DMS53 treated with DMSO at 0.1 percent for 48 hours (cell line): ENCODE measurements around the gene ZNF189.
A peak's percentile ranks its signal among the peaks of the same experiment; 100 is the strongest.
"Not testable (repeated sequence)": the region's sequence is repeated elsewhere in the genome, so short reads cannot be mapped to it uniquely, and the experiment has no call there.

Experiments used
- DNase-seq: peaks from one replicate; lab custom pipeline; 2025; ENCODE audit not compliant: unreplicated experiment; lab: John Stamatoyannopoulos, UW

The ZNF189 gene

GRCh38 chr9:101376111-101376848, 22.4 kb upstream of the ZNF189 start:
- no peak for DNase-seq

- no peak for DNase-seq
Measured at GRCh38 chr9:101380295-101380694, 18.4 kb upstream of the ZNF189 start.

- DNase-seq: no peak
Measured at GRCh38 chr9:101381118-101381517, 17.5 kb upstream of the ZNF189 start.

DNA sequence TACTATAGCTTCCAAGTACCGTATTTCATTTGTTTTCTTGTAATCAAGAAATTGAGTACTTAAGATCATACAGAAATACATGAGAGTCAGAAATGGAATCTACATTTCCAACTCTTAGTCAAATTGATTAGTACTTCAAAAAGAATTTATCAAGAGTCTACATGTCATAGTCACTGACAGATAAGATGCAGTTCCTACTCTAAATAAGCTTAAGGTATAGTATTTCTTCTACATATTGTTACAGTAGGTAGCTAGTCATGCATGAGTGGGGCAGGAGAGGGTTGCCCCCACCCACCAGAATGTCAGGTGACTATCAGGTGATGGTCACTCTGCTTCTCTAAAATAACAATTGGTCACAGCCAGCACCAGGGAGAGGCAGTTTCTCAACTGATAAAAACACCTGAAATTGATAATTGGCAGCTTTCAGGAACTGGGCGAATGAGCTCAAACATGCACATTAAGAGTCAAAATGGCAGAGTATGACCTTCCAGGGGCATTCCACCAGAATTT, 16.8 kb upstream of the ZNF189 start:
- no peak for DNase-seq

DNA sequence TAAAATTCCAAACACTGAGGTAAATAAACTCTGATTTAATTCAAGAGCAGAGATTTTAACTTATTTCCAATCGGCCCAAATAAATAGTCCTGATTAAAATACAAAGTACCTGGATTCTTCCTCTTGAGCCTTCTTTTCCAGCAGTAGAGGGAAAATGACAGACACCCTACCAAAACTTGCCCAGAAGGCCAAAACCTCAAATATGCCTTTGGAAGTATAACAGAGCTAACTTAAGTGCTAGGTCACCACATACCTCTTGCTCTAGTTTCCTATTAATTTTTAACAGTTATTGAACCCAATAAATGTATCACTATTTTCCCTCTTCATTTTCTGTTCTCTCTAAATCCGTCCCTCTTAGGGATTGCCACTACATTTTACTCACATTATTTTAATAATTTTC, 15.3 kb upstream of the ZNF189 start:
- DNase-seq: no peak

GRCh38 chr9:101384873-101385536, 13.6 kb upstream of the ZNF189 start, which contains the start of gene BAAT:
BAAT (minus strand) TSS chr9:101385006; CDS start chr9:101371404, 13,602 bp downstream.
- DNase-seq: not testable (repeated sequence)

GRCh38 chr9:101387871-101388506, 10.7 kb upstream of the ZNF189 start:
- peak; percentile 61 for DNase-seq

- DNase-seq: peak; percentile 39
Measured at GRCh38 chr9:101388507-101388993, 10.1 kb upstream of the ZNF189 start.

GRCh38 chr9:101393135-101393534, 5.5 kb upstream of the ZNF189 start:
- DNase-seq: no peak

DNA sequence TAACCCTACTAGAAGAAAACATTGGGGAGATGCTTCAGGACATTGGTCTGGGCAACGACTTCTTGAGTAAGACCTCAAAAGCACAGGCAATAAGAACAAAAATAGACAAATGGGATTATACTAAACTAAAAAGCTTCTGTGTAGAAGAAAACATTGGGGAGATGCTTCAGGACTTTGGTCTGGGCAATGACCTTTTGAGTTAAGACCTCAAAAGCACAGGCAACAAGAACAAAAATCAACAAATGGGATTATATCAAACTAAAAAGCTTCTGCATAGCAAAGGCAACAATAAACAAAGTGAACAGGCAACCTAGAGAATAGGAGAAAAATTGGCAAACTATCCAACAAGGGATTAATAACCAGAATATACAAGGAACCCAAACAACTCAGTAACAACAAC, 4.0 kb upstream of the ZNF189 start:
- DNase-seq: no peak

GRCh38 chr9:101397746-101398067, 944 bp upstream of the ZNF189 start:
- no peak for DNase-seq

- DNase-seq: no peak
Measured at GRCh38 chr9:101398930-101399642, 435 bp downstream of the ZNF189 start.

DNA sequence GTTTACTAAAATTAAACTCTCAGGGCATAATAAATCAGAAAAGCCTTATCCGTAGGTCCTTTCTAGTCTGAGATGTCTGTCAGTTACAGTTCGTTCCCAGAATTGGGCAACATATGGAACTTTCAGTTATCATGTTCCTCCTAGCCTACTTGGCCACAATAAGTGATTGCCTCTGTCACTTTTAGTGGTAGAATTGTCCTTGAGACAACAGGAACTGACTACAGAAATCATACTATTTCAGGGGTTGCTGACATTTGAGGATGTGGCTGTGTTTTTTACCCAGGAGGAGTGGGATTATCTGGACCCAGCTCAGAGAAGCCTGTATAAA, 956 bp downstream of the ZNF189 start:
- DNase-seq: no peak

GRCh38 chr9:101400120-101400519, 1.5 kb downstream of the ZNF189 start:
- DNase-seq: no peak

GRCh38 chr9:101403516-101404285, 5.0 kb downstream of the ZNF189 start:
- DNase-seq: no peak

DNA sequence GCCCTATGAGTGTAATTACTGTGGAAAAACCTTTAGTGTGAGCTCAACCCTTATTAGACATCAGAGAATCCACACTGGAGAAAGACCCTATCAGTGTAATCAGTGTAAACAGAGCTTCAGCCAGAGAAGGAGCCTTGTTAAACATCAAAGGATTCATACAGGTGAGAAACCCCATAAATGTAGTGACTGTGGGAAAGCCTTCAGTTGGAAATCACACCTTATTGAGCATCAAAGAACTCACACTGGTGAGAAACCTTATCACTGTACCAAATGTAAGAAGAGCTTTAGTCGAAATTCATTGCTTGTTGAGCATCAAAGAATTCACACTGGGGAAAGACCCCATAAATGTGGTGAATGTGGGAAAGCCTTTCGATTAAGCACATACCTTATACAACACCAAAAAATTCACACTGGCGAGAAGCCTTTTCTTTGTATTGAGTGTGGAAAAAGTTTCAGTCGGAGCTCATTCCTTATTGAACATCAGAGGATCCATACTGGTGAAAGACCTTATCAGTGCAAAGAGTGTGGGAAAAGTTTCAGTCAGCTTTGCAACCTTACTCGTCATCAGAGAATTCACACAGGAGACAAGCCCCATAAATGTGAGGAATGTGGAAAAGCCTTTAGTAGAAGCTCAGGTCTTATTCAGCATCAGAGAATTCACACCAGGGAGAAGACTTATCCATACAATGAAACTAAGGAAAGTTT, 9.9 kb downstream of the ZNF189 start:
- DNase-seq: no peak

DNA sequence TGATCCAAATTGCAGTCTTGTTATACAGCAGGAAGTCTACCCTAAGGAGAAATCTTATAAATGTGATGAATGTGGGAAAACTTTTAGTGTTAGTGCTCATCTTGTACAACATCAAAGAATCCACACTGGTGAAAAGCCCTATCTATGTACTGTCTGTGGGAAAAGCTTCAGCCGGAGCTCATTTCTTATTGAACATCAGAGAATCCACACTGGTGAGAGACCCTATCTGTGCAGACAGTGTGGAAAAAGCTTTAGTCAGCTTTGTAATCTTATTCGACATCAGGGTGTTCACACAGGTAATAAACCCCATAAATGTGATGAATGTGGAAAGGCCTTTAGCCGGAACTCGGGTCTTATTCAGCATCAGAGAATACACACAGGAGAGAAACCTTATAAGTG, 10.4 kb downstream of the ZNF189 start:
- DNase-seq: no peak

DNA sequence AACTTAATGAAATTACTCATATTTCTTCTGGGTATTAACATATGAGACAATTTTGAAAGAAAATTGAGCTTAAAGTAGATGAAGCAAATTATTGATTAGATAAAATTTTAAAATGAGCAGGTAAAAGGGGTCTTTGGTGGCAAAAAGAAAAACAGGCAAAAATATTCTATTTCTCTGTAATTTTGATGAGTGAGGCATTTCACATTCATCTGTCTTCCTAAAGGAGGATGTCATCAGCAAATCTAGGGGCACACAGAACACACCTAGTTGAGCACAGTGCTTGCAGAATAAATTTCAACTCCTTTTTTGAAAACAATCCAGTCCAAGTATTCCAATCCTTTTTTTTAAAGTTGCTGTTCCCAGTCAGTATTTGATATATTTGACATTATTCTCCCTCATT, 16.2 kb downstream of the ZNF189 start:
- DNase-seq: no peak

GRCh38 chr9:101415578-101415977, 16.9 kb downstream of the ZNF189 start:
- no peak for DNase-seq

GRCh38 chr9:101417389-101417788, 18.7 kb downstream of the ZNF189 start:
- no peak for DNase-seq
